NCI-H146 treated with DMSO at 0.1 percent for 48 hours (cell line): Measurements from ENCODE around the gene RRAS2.
"Not testable (repeated sequence)": the region's sequence is repeated elsewhere in the genome, so short reads cannot be mapped to it uniquely, and the experiment has no call there.

Experiments used
- DNase-seq: peaks from one replicate; lab custom pipeline; 2025; ENCODE audit not compliant: unreplicated experiment; lab: John Stamatoyannopoulos, UW

Gene RRAS2

DNA sequence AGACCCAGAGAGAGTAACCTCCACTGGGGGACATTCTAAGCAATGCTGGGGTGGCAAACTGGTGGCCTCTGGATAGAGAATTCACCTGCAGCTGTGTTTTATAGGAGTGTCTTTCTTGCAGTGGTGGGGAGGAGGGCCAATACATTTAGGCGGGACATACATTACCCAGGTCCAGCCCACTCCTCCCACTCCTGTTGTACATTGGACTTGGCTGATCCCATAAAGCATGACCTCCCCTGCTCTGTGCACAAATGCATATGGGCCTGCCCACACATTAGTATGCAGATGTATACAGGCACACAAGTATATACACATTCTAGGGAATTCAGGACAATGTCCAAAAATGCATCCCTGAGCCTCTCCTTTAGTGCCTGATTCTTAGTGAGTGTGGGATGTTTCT lies 99.1 kb downstream of the RRAS2 start:
- DNase-seq, result no peak

DNA sequence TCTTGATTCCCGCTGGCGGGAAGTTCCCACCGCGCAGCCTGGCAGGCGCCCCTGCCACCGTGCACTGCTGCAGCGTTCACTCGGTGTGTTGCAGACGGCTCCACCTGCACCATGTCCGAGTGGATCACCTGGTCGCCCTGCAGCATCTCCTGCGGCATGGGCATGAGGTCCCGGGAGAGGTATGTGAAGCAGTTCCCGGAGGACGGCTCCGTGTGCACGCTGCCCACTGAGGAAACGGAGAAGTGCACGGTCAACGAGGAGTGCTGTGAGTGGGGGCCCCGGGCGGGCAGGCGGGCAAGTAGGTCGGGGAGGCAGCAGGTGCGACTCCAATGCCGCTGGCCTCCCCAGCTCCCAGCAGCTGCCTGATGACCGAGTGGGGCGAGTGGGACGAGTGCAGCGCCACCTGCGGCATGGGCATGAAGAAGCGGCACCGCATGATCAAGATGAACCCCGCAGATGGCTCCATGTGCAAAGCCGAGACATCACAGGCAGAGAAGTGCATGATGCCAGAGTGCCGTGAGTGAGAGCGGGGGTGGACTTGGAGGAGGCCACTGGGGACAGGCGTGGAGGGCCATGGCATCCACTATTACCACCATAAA lies 99.7 kb downstream of the RRAS2 start:
- DNase-seq, result no peak

DNA sequence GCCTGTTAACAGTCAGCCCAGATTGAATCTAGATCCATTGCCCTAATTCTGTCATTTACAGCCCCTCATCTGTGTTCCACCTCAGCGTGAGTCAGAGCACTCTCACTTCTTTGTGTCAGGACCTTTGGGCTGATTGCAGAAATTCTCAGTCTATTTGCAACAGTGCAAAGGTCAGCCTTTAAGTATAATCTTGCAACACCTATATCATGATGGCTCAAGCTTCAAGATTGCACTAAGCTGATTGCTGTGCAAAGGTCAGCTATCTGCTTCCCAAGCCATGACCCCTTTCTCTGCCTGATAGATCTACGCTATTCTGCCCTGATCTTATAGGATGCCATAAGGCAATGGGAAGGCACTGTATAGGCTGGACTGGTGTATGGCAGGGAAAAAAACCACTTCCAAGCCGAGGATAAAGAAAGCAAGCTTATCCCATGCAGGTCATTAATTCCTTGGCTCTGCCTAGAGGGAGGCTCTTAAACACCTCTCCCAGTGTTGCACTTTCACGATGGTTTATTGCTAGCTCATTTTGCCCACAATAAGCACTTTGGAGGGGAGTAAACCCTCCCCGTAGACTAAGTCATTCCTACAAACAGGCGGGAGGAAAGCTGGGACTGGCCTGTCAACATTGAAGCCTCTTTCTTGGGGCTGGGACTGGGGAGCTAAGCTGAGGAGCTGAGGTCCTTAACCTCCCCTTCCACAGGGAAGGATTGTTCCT lies 100.6 kb downstream of the RRAS2 start:
- DNase-seq, result no peak

DNA sequence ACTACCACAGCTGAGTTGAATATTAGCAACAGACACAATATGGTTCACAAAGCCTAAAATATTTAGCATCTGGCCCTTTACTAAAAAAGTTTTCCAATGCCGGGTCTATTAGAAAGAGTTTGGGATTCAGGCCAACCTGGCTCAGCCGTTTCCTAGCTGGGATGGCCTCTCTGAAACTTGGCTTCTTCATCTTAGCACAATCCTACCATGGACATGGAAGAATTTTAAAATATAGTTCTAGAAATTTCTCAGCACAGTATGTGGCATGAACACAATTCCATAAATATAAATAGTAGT lies 103.8 kb downstream of the RRAS2 start:
- no peak for DNase-seq

DNA sequence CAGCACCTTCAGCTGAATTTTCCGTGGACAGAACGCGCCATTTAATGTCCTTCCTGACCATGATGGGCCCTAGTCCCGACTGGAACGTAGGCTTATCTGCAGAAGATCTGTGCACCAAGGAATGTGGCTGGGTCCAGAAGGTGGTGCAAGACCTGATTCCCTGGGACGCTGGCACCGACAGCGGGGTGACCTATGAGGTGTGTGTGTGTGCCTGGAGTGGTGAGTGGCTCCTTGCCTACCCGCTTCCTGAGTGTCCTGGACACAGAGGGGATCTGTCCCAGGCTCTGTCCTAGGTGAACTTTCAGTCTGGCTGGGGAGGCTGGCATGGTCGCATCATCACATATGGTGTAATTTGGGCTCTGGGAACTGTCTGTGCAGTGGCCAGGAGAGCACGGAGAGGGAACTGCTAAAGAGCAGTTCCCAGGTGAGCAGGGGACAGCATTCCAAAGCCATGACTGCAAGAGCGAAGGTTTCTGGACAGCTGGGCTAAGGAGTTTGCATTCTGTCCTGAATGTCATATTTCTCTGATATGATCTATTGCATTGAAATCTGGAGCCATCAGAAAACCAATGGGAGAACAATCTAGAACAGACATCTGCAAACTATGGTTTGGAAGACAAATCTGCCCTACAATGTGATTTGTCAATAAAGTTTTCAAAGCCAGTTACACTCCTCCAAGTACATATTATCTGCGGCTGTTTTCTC lies 104.3 kb downstream of the RRAS2 start:
- no peak for DNase-seq

DNA sequence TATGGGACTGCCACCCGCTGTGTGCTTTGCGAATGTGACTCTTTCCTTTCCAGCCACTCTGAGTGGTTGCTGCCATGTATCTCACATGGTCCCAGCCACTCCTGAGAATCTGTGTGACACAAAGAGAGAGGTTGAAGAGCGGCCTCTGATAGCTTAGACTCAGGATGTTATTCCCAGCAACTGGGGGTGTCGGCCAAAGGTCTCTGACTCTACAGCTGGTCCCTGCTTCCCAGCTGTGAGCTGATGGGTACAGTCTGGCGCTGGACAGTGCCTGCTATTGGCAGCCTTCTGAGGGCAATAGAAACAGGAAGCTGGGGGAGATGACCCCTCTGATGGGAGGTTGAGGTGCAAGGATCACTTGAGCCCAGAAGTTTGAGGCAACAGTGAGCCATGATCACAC lies 105.1 kb downstream of the RRAS2 start:
- DNase-seq, result no peak

DNA sequence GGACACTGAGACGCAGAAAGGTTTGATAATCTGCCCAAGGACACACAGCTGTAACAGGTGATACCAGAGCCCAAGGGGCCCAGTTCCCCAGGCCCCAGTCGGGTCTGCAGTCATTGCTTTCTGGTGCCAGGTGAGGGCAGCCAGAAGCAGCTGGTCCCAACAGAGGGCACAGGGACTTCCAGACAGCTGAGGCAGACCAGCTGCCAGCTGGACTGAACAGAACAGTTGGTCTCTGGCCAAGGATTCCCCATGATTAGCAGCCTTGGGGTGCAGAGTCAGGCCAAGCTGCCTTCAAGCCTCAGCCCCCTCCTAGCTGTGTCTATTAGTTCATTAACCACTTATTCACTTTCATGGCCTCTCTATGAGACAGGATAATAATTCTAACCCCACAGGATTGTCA lies 105.6 kb downstream of the RRAS2 start:
- no peak for DNase-seq

DNA sequence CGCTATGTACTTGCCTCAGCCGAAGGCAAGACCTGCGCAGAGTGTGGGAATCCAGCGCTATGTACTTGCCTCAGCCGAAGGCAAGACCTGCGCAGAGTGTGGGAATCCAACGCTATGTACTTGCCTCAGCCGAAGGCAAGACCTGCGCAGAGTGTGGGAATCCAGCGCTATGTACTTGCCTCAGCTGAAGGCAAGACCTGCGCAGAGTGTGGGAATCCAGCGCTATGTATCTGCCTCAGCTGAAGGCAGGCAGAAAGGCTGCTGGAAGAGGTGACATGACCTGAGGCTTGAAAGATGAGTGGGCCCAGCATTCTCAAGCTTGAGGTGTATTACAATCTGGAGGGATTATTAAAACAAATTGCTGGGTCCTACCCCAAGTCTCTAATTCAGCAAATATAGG lies 106.5 kb downstream of the RRAS2 start:
- DNase-seq, result not testable (repeated sequence)

DNA sequence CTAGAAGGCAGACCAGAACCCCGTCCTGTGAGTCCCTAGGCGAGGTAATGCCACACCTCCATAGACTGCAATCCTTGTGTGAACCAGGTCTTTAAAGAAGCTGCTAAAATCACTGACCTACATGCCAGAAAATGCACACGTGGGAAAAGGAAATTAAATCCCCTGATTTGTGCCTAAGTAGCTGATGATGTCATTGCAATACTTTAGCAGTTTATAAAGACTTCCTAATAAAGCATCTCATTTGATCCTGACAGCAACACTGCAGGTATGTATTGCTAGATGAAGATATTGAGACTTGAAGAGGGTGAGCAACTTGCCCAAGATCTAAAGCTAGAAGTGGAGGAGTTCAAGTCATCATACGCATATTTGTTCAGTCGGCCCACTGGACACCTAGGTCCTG lies 107.2 kb downstream of the RRAS2 start:
- no peak for DNase-seq

DNA sequence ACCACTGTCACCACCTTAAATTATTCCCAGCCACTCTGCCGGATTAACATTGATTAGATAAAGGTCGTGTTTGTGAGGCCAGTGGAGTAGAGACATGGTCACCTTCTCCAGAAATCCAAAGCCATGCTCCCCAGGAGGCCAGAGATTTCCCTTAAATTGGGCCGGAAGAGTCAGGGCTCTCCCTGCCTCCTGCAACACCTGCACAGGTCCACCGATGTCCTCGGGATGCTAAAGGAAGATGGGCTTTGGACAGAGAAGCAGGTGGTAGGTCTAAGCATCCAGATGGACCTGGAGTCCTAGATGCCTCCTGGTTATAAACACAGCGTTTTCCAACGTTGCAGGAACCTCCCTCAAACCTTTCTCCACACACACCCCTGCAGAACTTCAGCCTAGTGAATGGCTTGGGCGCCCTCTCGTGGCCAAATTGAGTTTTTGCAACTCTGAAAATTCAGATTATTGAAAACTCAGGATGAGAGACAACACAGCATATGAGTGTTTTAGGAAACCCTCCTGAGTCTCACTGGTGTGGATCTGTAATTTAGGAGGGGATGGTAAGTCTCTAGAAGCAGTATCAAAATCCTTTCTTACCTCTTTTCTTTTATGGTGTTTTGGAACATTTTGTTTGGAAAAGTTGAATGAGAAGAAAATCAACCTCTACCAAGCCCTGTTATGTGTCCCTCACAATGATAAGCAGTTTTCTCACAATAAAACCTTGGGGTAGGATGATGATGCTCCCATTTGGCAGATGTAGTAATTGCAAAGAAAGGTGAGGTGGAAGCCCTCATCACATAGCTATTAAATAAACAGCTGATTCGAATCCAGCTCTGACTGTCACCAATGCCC lies 109.6 kb downstream of the RRAS2 start:
- peak; percentile 0 for DNase-seq

DNA sequence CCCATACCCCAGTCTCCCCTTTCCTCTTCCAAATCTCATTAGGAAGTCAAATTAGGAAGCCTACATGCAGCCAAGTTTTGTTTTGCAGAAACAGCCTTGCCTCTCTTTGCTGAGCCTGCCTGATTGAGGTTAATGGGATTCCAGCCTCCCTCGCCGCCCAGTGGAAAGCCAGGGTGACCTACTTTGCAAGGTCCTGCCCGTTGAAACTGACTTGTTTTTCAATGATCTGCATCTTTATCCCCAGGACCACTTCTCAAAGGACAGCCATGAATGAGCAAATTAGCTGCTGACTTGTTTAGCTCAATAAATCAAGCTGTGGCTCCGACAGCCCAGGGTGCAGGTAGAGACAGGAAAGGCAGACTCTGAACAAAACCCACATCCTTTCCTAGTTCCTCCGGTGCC lies 110.4 kb downstream of the RRAS2 start:
- DNase-seq, result no peak

DNA sequence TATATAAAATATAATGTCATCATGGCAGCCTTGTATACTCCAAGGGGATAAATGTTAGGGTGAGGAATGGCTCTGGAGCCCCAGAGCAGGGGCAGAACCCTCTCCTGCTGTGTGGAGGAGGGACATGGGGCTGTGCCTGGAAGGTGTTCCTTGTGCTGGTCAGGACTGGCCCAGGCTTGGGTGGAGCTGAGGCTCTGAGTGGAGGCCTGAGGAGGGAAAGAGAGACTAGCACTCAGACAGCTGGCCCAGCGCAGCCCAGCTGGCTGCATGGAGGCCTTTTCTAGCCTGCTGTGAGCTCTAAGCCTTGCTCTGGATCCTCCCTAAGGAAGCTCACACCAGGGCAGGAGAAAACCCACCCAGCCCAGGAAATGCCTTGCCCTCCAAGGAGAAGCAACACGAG lies 113.5 kb downstream of the RRAS2 start:
- DNase-seq, result no peak

DNA sequence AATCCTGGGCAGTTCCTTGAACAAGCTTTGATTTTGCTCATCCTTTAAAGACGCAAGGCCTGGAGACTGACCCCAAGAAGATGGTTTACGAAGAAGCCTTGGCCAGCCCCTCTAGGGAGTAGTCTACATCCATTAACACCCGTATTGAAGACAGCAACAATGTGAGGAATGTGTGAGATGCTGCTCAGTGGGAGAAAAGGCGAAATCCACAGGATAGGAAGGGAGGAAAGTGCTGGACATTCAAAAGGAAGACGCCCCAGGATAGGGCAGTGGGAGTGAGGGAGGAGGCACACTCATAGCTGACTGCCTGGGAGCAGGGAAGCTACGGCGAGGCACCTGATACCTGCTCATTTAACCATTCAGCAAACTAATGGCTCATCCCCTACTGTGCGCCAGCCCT lies 114.1 kb downstream of the RRAS2 start:
- no peak for DNase-seq

DNA sequence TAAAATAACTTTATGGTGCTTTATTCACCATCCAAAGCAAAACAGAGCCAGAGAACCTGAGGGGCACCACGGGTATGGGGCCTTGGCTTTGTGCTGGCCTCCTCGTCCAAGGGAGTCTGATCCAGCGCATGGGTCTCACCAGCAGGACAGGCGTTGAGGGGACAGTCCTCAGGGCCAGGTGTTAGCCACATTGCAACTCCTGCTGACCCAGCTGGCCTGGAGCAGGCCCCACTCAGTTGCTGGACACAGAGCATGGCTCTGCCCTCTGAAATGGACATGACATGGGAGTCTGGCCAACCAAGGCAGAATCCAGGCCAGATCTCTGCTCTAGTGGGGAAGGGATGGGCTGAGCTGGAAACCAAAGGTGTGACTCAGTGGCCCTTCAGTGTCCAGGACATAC lies 116.2 kb downstream of the RRAS2 start:
- DNase-seq, result no peak

DNA sequence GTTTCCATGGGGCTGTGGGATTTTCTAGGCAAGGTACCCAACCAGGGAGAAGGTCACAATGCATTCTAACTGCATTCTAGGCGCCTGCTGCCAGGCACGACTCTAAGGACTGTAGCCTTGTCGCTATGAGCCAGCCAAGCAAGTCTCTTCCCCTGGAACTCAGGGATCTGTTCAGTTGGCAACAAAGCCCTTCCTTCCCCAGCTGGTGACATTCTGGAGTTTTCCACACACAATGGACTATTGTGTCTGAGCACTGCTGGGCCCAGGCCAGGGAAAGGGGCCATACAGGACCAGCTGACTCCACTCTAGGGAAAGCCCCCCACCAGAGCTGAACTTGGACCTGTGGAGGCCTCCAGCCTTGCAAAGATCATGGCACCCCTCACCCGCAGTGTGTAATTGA lies 116.8 kb downstream of the RRAS2 start:
- no peak for DNase-seq

DNA sequence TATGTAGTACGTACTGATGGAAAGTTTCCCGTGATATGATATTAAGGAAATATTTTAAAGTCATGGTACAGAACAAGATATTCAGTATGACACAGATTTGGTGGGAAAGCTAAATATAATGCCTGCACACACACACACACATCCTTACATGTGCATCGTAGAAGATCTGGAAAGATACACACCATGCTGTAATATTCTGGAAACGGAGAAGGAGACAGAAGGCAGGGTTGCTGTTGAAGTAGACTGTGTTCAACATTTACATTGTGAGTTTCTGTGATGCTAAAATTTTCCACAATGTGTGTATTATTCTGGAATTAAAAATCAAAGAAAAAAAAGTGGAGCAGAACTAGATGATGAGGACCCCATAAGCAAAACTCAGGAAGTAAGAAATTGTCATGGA lies 118.0 kb downstream of the RRAS2 start:
- no peak for DNase-seq

DNA sequence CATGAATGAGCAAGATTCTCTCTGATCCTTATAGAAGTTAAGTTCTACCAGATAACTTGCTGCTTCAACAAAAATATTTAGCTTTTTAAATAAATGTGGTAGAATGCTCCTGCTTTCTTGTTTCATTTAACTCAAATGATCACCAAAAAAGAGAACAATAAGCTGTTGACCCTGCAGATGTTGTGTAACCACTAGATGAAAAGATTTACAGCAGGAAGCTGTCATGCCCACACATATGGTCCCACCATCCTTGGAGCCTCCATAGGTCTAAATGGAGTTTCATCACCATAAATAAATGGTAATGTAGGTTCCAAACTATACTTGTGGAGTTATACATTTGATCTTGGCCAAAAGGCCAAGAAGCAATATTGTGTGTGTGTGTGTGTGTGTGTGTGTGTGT lies 118.8 kb downstream of the RRAS2 start:
- no peak for DNase-seq

DNA sequence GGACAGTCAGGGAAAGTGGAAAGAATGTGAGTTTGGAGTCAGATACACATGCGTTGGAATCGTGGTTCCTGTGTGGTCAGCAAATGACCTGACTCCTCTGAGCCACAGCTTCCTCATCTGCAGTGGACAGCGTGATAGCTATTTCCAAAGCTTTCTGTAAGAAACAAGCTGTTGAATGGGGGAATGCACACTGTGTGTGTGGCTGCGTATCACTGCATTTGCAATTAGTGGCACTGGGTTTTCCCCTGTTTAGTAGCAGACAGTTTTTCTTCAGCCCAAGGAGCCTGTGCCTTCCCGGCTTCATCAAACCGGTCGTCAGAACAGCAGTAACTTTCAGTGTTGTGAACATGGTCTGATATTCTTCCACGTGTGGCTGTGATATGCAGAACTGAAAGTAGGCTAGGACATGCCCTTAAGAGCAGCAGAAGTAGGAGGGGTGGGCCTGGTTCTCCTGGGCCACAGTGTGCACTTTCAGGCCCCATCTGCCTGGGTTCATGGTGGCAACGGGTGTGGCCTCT lies 121.5 kb downstream of the RRAS2 start:
- no peak for DNase-seq

DNA sequence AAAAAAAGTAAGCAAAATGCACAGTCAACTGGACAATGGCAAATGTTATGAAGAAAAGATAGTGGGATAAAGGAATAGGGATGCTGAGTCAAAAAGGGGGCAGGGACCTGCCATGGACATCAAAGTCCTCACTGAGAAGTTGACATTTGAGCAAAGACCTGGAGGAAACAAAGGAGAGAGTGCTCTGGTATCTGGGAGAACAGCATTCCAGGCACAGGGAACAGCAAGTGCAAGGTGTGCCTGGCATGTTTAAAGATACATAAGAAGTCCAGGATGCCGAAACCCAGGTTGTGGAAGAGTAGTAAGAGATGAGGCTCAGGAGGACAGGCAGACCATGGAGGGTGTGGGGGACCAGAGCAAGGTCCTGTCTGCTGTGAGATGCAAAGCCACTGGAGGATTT lies 123.3 kb downstream of the RRAS2 start:
- DNase-seq, result no peak

DNA sequence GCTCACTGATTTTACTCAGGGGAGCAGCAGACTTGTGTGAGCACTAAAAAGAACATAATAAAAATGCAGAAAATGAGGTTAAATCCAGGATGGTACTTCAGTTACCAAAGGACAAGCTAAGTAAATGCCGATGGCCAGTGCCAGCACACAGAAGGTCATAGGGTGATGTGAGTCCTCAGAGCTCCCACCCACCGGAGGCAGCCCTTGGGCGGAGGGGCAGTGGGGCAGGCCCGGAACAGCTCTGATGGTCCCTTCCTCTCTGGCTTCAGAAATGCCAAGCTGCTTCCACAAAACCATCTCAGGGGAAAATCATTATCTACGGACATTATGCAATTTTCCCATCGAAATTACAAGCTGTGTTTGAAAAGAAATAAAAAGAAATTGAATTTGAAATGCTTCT lies 124.5 kb downstream of the RRAS2 start:
- no peak for DNase-seq

DNA sequence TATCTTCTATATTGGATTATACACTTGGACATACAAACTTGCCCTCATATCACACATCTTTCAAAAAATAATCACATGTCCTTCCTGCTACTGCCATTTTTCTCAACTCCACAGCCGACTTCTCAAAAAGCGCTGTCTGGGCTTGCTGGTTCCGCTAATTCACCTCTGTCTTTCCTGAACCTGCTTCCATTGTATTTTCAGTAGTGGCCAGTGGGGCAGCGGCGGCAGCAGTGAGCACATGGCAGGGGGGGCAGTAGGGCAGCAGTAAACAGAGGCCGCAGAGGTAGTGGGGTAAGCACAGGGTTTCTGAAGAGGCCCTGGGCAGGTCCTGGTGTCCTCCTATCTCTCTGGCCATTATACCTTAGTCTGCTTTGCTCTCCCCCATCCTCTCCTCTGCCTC lies 126.3 kb downstream of the RRAS2 start:
- DNase-seq, result no peak

DNA sequence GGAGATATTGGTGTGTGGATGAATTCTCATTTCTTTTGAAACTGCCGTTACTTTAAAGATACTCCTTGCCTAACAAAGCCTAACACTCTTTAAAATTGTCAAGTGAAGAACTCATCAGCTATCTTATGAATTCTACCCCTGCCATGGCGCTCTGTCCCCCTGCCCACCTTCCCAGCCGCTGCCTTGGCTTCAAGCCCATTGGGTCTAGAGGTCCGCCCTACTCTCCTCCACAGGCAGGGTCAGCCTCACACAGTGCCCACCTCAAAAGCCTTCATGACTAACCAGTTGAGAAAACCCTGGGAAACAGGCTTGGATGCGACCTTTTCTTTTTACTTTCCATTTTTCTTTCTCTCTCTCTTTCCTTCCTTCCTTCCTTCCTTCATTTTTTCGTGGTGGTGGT lies 128.6 kb downstream of the RRAS2 start:
- no peak for DNase-seq
